Measurements from ENCODE around the gene HAUS3.
"Not testable (repeated sequence)": the region's sequence is repeated elsewhere in the genome, so short reads cannot be mapped to it uniquely, and the experiment has no call there.

Gene HAUS3

DNA sequence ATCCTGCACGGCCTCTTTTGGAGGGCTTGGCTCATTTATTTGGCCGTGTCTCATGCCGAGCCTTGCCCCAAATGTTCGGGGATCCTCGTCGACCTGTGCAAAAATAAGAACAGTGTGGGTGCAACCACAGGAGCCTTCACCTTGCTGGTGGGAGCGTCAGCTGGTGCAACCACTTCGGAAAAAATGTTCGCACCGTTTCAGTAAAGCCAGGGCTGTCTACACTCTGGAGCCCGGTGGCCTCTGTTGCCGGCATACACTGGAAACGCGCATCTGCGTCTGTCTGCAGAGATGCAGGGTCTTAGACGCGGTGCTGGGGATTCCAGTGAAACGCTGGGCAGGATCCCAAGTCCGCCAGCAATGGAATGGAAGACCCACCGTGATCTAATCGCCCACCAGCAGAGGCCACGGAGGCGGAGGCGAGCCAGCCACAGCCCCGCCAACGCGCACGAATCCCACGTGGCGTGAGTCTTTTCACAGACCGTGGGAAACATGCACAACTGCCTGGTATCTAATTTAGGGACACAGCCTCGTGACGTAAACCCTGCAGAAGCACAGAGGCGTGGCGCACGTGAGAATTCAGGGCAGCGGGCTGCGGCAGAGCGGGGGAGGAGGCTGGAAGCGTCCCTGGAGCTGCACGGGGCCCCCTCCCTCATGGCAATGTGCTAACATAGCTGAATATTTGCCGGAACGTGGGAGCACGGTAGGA lies 33.8 kb upstream of the HAUS3 start:
- DNase-seq = no peak

DNA sequence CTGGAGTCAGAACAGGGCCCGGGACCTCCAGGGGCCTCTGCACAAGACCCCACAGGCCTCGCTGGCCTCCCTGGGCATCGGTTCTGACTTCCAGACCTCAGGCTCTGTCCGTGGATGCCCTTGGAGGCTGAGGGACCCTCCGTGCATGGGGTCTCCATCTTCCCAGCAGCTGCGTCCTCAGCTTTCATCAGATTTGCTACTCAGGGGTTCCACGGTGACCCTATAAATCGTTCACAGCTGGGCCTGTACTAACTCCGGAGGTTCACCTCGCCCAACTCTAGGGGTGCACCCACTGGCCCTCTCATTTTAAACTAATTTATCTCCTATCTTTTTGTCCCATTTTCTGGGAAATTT lies 33.1 kb upstream of the HAUS3 start:
- DNase-seq = not testable (repeated sequence)

DNA sequence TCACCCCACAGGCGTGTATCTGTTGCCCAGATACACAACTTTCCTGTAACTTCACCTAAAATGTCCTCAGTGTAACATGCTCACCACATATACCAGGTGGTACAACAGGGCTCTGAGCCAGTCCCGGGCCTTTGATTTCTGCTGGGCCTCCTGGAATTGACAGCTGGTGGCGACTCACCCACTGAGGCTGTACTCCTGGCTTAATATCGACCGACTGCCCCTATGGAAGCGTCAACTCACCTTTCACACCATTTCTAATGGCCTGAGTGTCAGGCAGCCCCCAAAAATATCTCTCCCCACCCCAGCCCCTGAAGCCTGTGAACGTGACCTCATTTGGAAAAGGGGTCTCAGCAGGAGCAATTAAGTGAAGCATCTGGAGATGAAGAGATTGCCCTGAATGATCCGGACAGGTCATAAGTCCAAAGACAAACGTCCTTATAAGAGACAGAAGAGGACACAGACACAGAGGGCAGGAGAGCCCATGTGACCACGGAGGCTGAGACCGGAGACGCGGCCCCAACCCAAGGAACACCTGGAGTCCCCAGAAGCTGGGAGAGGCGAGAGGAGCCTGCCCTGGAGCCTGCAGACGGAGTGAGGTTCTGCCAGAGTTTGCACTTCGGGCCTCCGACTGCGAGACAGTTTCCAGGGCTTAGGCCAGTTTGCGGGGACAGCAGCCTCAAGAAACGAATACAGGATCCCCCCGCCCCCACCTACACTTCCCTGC lies 32.6 kb upstream of the HAUS3 start:
- no peak for DNase-seq

DNA sequence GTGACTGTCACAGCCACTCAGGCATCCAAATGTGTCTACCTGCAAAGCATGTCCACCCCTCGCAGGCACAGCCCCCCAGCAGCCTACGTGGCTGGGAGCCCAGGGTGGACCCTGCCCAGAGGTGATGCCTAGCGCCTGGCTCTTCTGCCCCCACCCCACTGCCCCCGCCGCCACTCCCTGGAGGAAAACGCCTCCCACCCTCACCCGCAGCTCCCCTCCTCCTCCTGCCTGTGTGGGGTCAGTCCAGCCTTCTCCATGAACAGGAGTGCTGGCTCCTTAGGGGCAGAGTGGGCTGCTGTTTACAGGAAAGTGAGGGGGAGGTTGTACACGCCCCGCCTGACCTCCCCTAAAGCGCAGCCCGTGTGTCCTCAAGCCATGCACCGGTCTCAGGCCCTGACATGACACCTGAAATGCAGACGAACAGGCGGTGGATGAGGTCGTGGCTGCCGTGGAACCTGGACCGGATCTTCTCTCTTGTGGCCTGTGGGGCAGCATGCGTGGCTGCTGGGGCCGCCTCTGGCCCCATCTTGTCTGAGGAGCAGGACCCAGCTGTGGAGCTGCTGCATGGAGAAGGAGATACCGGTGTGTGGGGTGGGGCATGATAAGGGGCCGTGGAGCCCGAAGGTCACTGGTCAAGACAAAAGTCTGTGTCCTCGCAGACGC lies 31.9 kb upstream of the HAUS3 start:
- DNase-seq = no peak

DNA sequence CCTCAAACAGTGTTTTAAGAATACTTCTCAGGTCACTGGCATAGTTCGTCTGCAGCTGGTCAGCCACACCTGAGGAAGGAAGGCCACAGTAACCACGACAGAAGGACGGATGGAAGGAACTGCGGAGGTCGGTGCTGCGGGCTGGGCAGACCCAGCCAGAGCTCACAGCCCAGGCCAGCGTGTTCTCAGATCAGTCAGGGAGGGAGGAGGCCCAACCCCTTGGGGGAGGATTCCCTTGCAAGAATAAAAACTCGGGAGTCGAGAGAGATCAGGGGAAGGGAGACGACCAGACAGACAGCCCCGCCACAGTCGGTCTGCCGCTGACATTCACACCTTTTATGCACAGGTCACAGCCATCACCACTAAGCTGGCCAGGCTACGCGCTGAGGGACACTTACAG lies 31.3 kb upstream of the HAUS3 start:
- no peak for DNase-seq

DNA sequence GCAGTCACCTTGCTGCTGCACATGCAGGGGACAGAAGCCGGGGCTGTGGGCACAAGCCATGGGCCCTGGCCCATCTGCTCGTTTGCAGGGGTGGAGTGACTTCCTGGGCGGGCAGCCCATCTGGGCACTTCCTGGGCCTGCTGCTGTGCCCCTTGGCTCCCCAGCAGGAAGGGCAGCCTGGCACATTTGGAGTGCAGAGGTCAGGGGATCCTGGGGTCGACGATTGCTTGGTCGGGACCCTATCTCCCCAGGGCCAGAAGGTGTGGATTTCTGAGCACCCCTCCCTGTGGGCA lies 30.9 kb upstream of the HAUS3 start:
- no peak for DNase-seq

DNA sequence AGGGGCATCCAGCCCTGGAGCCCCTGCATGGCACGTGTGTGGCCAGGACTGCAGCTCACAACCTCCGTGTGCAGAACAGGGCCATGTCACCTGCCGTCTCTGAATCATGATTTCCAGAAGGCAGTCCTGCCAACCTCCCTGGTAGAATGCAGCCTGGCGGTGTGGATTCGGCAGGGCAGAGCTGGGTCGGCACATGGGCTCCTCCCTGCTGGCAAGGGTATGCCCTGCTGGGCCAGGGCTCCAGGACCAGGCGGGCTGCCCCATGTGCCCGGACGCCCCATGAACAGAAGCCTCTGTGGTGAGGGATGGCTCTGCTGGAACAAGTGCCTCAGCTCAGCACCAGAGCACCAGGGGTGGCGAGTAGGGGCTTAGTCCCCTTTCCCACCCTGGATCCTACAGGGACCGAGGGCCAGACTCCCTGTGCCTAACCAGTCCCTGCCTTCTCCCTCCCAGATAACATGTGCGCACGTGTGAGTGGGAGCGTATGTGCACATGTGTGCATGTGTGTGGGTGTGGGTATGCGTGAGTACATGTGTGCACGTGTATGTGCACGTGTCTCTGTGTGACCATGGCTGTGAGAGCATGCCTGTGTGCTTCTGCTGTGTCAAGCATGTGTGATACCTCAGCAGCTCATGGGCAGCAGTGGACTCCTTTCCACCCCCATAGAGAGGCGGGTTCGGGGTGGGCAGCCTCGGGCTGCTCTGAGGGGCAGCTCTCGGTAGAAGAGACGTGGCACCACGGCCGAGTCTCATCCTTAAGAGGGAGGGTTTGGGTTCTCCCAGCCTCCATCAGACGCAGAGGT lies 30.3 kb upstream of the HAUS3 start:
- no peak for DNase-seq

DNA sequence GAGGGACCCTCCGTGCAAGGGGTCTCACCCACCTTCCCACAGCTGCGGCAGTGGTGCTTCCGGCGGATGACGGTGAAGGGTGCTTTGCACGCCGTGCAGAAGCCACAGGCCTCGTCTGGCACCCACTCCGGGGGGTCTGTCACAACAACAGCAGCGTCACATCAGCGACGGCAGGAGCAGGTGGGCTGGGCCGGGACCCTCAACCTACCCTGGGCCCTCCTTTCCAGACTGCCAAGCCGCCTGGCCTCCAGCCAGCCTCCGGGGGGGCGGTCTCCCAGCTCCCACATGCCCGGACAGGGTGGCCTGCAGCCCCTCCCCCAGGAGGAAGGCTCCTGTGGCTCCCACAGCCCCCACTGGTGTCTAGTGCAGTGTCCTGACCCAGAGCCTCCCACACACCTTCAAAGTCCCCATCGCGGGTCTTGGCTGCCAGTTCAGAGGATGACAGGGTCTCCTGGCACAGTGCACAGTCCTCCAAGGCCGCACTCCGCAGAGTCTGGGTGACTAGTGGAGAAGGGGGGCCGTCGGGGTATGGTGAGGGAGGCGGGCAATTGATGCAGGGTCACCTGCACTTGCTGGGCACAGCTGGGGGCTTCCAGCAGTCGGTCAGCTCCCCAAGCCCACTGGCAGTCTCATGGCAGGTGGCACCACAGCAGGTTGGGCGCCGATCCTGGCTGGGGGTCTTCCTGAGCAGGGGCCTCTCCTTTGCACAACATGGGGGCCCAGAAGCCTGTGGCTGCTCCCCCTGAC lies 29.5 kb upstream of the HAUS3 start:
- no peak for DNase-seq

DNA sequence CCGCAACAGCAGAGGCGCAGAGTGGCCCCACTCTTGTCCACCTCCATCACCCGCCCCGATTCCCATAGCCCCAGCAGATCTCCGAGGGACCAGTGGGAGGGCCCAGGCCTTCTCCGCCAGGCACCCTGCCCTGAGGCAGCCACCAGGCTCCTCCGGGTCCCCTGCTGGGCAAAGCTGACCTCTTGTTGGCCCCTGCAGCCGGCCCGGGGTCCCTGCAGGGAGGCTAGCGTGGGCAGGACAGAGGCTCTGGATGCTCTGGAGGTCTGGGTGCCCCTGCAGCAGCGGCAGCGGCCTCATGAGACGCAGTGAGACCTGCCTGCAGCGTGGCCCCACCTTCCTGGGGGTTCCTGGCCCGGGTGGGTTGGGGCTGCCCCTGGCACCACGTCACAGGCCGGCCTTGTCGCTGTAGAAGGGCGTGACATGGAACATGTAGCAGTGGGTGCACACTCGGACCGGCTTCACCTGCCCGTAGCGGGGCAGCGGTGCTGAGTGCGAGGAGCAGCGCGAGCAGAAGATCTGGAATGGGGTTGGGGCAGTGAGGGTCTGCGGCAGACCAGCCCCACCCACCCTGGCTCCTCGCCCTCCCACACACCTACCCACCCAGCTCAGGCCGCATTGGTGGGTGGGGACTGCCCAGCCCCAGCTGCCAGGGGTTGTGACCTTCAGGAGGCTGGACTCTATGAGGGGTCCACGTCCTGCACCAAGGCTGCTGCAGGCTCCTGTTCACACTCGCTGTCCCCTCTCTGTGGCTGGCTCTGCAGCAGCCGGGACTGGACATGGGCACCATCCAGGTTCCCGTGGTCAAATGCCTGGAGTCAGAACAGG lies 28.6 kb upstream of the HAUS3 start:
- DNase-seq = no peak

DNA sequence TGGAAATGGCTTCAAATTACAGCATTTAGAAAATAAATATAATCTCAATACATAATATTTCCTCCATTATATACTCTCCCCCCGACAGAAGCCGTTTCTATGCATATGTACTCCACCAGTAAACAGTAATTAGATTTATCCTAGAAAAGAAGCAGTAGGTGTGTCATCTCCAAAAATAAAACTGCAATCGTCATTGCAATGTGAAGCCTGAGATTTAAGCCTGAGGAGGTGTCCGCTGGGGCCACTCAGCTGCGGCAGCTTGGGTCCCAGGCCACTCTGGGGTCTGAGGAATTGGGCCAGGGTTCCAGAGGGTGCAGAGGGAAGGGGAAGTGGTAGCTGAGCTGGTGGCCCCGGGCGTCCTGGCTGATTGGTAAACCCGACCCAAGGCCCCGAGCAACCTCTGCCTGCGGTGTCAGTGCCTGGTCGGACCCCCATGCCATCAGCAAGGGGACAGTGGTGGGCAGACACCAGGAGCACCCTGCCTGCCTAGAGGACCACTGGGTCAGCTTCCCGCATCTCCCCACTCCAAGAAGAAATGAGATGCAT lies 27.8 kb upstream of the HAUS3 start:
- no peak for DNase-seq

DNA sequence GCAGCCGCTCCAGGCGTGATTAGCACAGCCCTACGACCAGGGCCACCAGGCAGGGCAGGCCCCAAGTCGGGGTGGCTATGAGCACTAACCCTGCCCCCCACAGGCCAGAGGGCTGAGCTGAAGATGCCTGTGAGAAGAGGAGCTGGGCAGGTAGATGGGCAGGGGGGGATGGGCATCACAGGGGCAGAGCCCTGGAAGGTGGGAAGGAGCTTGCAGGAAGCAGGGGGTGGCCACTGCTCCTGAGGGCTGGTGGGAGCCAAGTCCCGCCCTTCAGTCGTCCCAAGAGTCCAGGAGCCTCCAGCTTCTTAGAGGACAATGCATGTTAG lies 27.2 kb upstream of the HAUS3 start:
- DNase-seq = no peak

DNA sequence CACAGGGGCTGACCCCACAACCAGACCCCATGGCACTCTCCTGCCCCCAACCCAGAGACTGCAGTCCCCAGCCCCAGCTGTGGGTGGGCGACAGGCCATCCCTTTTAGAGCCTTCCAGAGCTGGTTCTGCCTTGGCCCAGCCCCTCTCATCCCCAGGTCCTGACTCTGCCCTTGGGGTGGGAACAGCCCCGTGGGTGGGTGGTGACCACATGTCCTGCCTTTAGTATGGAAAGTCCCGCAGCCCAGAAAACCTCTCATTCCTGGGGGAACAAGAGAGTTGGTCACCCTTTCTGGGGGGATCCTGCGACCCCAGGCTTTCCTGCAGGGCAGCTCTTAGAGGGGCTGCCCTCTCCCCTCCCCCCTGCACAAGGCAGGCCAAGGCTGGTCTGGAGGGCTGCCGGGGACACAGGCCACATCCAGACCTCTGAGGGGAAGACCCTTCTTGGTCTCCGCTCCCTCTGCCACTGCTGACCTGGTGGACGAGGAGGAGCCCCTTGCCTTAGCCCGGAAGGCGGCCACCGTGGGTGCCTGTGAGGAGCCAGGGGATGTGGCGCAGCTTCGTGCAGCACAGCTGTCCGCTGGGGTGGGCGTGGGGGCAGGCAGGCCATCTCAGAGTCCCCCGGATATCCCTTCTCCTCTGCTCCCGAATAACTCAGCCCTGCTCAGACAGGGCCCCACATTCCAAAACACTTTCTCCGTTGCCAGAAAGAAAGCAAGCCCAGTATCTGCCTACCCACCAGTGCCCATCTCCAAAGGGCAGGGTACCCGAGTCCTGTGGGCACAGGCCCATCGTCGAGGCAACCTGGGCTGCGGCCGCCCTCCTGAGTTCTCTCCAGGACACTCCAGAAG lies 26.7 kb upstream of the HAUS3 start:
- DNase-seq = no peak

DNA sequence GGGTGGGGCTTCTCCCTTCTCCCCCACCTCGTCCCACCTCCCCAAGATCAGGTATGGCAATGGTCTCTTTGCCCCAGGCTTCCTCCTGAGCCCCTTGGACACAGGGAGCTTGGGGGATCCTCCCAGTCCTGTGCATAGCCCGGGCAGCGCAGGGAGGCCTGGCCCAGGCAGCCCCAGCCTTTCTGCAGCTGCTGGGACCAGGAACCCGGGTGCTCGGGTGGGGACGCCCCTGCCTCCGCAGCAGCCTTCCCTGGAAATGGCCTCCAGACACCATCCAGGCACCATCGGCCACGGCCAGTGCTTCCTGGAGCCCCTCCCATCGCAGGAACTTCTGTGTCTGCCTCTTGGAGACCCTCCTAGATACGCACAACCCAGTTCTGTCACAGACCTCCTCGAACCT lies 25.9 kb upstream of the HAUS3 start:
- no peak for DNase-seq

DNA sequence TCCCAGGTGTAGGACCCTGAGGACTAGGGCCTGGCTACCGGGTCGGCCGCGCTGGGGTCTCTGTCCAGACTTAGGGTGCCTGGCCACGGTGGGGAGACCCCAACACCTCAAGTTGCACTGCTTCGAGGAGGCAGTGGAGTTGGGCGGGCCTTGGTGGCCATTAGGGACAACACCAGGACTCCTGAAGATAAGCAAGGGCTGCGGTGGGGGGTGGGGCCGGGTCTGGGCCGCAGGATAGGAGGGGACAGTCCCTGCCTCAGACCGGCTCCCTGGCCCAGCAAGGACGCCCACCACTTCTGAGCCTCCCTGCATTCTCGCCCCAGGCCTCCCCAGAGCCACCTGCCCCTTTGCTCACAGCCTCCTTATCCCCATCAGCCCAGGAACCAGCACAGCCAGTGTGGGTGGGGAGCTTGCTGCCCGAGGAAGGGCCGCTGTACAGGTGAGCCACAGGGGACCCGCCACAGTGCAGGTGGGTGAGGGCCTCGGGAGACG lies 25.4 kb upstream of the HAUS3 start:
- DNase-seq = no peak

DNA sequence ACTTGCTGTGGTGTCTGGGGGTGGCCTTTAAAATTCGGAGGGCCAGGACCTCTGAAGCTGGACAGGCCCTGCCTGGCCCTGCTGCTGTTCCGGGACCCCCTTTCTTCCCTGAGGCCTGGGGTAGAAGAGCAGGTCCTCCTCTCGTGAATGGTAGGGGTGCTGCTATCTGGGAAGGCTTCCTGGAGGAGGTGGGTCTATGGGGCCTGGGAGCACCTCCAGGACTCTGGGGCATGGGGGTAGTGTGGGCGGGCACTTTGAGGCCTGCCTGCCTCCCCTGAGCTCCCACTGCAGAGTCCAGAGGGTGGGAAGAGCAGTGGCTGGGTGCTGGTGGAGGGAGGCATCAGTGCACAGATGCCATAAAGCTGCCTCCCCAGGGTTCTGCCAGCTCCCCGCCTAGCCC lies 24.9 kb upstream of the HAUS3 start:
- DNase-seq = no peak

DNA sequence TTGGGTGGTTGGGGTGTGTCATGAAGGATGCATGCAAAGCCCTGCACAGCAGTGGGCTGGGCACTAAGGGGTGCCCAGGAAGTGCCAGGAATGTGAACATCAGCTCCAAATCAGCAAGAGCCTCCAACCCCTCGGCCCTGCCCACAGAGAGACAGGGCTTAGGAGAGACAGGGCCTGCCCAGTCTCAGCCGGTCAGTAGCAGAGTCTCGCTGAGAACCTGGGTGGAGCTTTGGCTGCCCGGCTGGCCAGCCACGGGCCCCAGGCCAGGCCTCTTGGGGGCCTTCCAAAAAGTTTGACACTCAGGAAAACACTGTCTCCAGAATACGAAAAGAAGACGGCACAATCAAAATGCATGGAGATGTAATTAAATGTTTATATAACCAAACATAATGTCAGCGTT lies 24.3 kb upstream of the HAUS3 start:
- DNase-seq = no peak

DNA sequence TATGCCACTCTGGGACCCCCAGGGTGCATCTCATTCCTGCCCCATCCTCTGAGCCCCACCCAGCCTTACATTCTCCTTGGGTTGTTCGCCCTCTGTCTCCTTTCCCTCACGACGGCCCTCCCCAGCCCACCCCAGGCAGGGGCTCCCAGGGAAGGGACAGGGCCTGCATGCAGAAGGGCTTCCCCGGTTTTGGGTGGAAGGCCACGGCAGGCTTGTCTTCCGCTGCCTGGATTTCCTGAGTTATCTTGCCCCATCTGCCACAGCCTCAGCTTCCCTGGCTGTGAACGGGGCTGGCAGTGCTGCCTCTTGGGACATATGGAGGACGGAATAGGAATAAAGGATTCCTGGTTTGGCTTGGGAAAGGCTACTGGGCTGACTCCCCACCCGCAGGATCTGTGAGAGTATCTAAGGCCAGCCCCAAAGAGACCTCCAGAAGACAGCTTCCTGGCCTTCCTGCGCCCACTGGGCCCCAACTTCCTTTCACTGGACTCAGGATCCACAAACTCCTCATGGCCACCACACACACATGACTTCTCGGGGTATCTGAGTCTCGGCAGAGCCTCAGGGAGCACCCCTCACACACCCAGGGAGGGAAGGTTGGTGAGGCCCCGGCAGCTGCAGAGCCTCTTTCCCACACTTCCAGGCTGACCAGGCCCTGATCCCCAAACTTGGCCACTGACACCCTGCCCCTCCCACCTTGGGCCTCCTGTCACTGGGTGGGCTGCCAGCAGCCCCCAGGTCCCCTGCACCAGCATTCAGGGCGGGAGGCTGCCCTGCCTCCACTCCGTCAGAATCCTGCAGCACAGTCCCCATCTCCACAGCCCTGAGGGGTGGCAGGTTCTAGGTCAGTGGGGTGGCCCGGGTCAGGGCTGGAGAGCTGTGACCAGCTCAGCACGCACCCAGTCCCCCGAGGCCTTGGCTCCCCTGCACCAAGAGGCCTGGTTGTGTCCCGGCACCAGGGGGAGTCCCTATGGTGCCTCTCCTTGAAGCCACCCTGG lies 23.5 kb upstream of the HAUS3 start:
- DNase-seq = no peak

DNA sequence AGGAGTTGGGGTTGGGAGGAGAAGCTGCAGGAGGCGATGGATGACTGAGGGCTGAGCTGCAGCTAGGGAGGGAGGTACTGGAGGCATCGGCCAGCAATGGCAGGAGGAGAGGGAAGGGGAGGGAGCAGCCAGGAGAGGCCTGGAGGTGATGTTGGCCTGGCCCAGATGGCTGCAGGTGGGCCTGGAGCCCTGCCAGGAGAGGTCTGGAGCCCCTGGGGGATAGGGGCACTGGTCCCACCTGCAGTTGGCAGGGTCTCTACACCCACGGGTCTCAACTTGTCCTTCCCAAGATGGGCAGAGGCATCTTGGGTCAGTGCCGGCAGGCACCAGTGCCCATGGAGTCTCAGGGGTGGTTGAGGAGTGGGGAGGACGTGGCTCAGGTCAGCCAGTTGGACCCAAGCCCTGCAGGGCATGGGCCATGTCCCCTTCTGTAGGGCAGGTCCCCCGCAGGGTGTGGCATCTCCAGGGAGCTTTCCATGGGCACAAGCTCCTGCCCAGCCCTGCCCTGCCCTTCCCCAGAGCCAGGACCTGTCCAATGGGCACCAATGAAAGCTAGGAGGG lies 22.6 kb upstream of the HAUS3 start:
- no peak for DNase-seq

DNA sequence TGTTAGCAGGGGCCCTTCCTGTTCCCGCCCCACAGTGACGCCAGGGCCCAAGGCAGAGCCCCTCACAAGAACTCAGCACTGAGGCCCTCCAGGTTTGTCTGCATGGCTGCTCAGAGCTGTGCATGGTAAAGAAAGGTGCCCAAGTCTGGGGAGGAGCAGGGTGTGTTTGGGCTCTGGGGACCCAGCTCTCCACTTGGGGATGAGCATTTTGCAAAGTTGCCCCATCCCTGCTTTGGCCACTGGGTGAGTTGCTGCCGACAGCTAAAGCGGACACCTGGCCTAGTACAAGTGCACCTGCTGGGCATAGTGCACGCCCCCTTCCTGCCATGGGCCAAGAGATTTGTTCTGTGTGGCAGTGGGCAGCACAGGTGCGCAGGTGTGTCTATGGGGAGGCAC lies 22.0 kb upstream of the HAUS3 start:
- no peak for DNase-seq

Data from NCI-H446 treated with DMSO at 0.1 percent for 48 hours (cell line).